ENCODE measurements around the gene MAP6.

DNA sequence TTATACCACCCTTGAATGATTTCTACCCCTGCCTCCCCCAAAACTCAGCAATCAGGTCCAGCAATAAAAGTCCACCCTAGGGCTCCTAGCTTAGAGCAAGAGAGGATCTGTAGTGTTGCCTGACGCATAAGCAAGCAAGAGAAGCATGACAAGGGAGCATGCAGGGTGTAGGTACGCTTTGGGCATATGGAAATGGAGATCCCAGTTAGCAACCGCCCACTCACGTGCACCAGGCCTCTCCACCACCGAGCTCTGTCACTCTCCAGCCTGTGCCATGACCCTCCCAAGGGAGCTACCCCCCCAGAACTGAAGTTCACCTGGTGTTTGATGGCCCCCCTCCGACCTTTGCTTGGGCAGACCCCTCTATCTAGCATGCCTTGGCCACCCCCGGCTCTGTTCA is 67.3 kb downstream of the MAP6 start:
- TF ChIP-seq, protein P1, sequence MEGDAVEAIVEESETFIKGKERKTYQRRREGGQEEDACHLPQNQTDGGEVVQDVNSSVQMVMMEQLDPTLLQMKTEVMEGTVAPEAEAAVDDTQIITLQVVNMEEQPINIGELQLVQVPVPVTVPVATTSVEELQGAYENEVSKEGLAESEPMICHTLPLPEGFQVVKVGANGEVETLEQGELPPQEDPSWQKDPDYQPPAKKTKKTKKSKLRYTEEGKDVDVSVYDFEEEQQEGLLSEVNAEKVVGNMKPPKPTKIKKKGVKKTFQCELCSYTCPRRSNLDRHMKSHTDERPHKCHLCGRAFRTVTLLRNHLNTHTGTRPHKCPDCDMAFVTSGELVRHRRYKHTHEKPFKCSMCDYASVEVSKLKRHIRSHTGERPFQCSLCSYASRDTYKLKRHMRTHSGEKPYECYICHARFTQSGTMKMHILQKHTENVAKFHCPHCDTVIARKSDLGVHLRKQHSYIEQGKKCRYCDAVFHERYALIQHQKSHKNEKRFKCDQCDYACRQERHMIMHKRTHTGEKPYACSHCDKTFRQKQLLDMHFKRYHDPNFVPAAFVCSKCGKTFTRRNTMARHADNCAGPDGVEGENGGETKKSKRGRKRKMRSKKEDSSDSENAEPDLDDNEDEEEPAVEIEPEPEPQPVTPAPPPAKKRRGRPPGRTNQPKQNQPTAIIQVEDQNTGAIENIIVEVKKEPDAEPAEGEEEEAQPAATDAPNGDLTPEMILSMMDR (IDR thresholded peaks at IDR 0.05 in 8 of 11, conservative IDR thresholded peaks at IDR 0.05 in 3 of 11), result no peak
- TF ChIP-seq POLR2A (IDR thresholded peaks at IDR 0.05), result no peak
- TF ChIP-seq POLR2AphosphoS5 (IDR thresholded peaks at IDR 0.05), result no peak

Data from spleen (tissue), 7 donors.